ENCODE measurements around the gene MACROH2A2.
"Not testable (repeated sequence)": the region's sequence is repeated elsewhere in the genome, so short reads cannot be mapped to it uniquely, and the experiment has no call there.

MACROH2A2 gene

GRCh38 chr10:70132098-70133029 lies 79.7 kb downstream of the MACROH2A2 start, which contains the start of gene AIFM2:
Gene AIFM2 (minus strand): TSS chr10:70132825. CDS start chr10:70124084, 8,741 bp downstream.
- DNase-seq, result peak in 1 of 2 donors; percentile 22

DNA sequence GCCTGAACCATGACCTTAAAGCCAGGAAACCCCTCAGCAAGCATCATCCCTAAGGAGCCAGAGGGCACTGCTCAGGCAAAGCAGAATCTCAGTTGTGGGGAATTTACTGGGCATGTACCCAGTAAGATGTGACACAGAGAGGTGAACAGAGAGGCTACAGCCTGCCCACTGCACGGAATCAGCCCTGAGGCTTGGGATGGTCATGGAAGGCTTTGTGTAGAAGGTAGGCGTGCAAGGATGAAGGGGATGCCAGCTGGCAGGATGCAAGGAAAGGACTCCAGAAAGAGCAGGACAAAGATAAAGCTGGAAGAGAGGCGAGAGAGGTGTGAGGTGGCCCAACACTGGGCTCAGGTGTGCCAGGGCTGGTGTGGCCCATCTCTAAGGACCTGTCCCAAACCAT lies 82.4 kb downstream of the MACROH2A2 start:
- DNase-seq, result no peak

- no peak for DNase-seq
These were observed 83.0 kb downstream of the MACROH2A2 start for GRCh38 chr10:70135684-70136083.

- DNase-seq, result no peak
These were observed 84.5 kb downstream of the MACROH2A2 start for GRCh38 chr10:70137135-70137534.

- no peak for DNase-seq
These were observed 85.6 kb downstream of the MACROH2A2 start for GRCh38 chr10:70137927-70138883.

DNA sequence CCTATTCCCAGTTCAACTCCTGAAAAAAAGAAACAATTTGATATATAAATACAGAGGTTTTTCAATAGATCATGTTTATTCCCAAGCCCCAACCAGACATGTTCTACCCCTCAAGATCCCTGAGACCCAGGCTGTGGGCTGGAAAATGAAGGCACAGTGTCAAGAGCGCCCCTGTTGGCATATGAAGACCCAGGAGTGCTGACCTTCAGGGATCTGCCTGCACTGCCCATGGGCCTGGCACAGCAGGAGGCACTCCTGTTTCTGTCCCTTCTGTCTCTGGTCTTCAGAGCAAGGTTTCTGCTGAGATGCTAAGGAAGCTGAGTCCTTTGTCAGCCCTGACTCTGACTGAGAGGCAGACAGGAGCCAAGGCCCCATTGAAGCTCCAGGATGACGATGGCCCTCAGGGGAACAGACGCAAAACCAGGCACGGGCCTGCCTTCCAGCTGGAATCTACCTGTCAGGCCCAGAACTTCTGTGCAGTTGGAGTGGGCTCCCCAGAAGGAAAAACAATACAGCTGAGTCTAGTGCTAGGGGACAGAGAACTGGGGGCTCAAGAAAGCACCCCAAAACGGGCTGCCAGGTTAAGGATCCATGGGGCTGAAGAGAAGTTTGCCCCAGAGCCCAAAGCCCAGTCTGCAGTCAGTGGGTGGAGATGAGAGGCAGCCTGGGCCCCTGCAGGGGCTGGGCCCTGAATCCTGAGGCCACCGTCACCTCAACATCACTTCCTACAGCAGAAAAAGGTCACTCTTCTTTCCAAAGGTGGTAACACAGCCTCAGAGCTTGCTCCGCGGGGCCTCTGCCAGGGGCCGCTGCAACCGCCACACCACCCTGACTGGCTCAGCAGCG lies 86.7 kb downstream of the MACROH2A2 start:
- no peak for DNase-seq

DNA sequence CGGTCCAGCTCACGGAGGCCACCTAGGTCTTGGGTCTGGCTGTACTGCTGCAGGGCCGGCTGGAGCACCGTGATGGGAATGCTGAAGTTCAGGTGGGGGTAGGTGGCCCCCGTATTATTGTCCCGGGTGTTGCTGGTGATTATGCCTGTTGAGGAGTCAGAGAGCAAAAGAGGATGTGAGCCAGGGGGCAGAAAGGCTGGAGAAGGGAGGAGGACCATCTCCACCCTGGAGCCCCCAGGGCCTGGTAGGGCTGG lies 87.3 kb downstream of the MACROH2A2 start:
- DNase-seq, result no peak

GRCh38 chr10:70140297-70140696 lies 87.7 kb downstream of the MACROH2A2 start:
- DNase-seq, result no peak

- no peak for DNase-seq
These were observed 89.9 kb downstream of the MACROH2A2 start for GRCh38 chr10:70142555-70142954.

GRCh38 chr10:70144372-70145110 lies 91.9 kb downstream of the MACROH2A2 start:
- no peak for DNase-seq

- DNase-seq, result no peak
These were observed 92.6 kb downstream of the MACROH2A2 start for GRCh38 chr10:70145166-70145665.

- peak; percentile 67 to 72 for DNase-seq
These were observed 93.2 kb downstream of the MACROH2A2 start for GRCh38 chr10:70145666-70146488.

- DNase-seq, result peak; percentile 94 to 95
These were observed 94.0 kb downstream of the MACROH2A2 start, which contains the start of gene TYSND1 for GRCh38 chr10:70146489-70147258. Gene TYSND1 (minus strand): TSS chr10:70146700. CDS start chr10:70146586, 114 bp downstream.

GRCh38 chr10:70147259-70147625 lies 94.6 kb downstream of the MACROH2A2 start:
- DNase-seq, result no peak

DNA sequence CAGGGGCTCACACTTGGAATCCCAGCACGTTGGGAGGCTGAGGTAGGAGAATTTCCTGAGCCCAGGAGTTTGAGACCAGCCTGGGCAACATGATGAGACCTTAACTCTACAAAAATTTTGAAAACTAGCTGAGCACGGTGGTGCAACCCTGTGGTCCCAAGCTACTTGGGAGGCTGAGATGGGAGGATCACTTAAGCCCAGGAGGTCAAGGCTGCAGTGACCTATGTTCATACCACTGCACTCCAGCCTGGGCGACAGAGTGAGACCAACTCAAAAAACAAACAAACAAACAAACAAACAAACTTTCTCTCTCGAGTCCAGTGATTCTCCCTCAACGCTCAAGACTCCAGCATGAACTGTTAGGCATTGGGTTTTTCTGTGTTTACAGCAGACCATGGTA lies 95.9 kb downstream of the MACROH2A2 start:
- DNase-seq, result no peak

DNA sequence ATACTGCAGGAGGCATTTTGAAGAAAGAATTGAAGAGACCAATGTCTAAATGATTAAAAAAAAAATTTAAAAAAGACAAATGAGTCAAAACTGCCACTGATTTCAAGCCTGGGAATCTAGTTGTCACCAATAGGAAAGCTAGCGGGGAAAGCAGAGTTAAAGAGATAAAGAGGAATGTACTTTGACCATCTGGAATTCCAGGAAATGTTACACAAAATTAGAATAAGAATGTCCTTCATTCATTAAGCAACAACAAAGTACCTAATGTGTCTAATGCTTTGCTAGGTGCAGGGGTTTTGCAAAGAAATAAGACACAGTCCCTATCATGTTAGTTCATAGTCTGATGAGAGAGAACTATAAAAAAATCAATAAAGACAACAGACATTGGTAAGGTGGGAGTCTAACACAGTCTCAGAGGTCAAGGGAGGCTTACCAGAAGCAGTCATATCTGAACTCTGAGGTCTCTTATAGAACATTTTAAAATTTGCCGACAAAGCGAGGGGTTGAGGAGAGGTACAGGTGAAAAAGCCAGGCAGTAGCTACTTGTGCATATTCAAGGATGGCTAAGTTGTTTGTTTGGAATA lies 102.7 kb downstream of the MACROH2A2 start:
- DNase-seq, result no peak

DNA sequence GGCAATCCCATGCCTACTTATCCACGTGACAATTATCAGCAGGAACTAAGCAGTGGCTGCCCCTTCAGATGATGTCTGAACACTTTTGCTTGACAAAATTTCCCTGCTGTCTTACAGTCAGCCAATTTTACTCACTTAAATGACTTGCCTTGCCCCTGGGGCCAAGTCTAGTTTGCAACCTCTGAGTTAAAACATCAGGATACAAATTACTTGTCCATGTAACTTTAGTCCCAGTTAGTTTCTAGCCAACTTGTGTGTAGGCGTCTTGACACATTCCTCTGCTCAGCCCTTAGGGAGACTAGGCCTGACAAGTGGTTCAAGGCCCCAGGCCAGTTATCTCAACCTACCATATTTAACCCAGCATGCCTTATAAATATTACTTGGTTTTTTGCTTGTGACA lies 105.5 kb downstream of the MACROH2A2 start:
- no peak for DNase-seq

DNA sequence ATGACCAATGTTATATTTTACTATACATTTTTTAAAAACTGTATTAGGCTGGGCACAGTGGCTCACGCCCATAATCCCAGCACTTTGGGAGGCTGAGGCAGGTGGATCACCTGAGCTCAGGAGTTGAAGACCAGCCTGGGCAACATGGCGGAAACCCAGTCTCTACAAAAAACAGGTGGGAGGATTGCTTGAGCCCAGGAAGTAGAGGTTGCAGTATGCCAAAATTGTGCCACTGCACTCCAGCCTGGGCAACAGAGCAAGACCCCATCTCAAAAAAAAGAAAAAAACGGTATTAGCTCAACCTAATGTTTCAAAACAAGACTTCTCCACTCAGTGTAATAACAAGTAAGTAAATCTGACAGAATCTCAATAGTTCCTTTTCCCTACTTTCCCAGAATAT lies 106.7 kb downstream of the MACROH2A2 start:
- DNase-seq, result not testable (repeated sequence)

GRCh38 chr10:70160798-70161197 lies 108.2 kb downstream of the MACROH2A2 start:
- DNase-seq, result no peak
